Esophagus squamous epithelium (tissue), 5 donors: Measurements from ENCODE around the gene NGDN. TPM values are rescaled to one million over a fixed set of nuclear protein-coding genes. Genes with fewer than 3 reads are reported as not detected.

Experiments used
- DNase-seq: peaks from one replicate; lab custom pipeline; 2025; lab: John Stamatoyannopoulos, UW
- H3K27ac ChIP-seq, 4 donors: fragments of 200-600 bp; sonication (generic); one replicate each; pipeline ENCODE4 v1.5.1; 2016 to 2019; ENCODE audit warnings: mild to moderate bottlenecking in 1 of 4
- H3K27me3 ChIP-seq, 4 donors: fragments of 200-600 bp; sonication (generic); 1 replicate in 3 of 4; 2 replicates in 1 of 4; pipeline versions ENCODE4 v1.5.1 to v1.6.0; 2017 to 2021; ENCODE audit warnings: antibody characterized with exemption in 1 of 4
- H3K36me3 ChIP-seq, 3 donors: fragments of 200-600 bp; sonication (generic); one replicate each; pipeline ENCODE4 v1.5.1; 2016 to 2019
- H3K4me1 ChIP-seq, 3 donors: fragments of 200-600 bp; sonication (generic); one replicate each; pipeline ENCODE4 v1.5.1; 2017 to 2019
- H3K4me3 ChIP-seq, 4 donors: fragments of 200-600 bp; sonication (generic); 1 replicate in 3 of 4; 2 replicates in 1 of 4; pipeline ENCODE4 v1.5.1; 2016 to 2019; ENCODE audit warnings: mild to moderate bottlenecking in 2 of 4, moderate library complexity in 1 of 4
- H3K9me3 ChIP-seq, 3 donors: fragments of 200-600 bp; sonication (generic); one replicate each; pipeline ENCODE4 v1.5.1; 2016 to 2019
- CTCF ChIP-seq, 6 experiments: fragments of 450-650 bp in 4 of 6; fragments of 200-600 bp in 2 of 6; sonication (generic) in 2 of 6; IDR thresholded peaks; one replicate each; pipeline ENCODE4 v1.5.1; 2016 to 2019; ENCODE audit warnings: antibody characterized with exemption in 6 of 6, mild to moderate bottlenecking in 4 of 6, moderate library complexity in 4 of 6
- POLR2A ChIP-seq, 4 donors: fragments of 450-650 bp; IDR thresholded peaks; one replicate each; pipeline ENCODE4 v1.6.1; 2017; ENCODE audit warnings: antibody characterized with exemption in 4 of 4, mild to moderate bottlenecking in 4 of 4, moderate library complexity in 3 of 4
- WGBS, 2 donors: methylation state at CpG; one replicate each; pipeline ENCODE4 v1.1.5; 2018; 5-methylcytosine and 5-hydroxymethylcytosine counted together
- intact Hi-C: fragments of 100-400 bp; cut with DNase I; formaldehyde crosslinking; loops from one replicate; pipeline ENCODE4 v1.15.0; 2022
- total RNA-seq, 4 donors: library from RNA; depleted of rRNA; stranded (reverse); fragments of >200 nt; gene quantifications; one replicate each; pipeline ENCODE4 v1.1.0, GENCODE V29; 2016
- donor health status: DM: yes; HTN: yes; CAD: no.

The NGDN gene
- total RNA-seq, 4 donors from 2014 or later: 9.5 to 43.3 (median 35.3) TPM

GRCh38 chr14:23439107-23439835 is 30.2 kb upstream of the NGDN start:
- no peaks in the 10 kb centered on the region for H3K27me3 ChIP-seq
- 66 to 95% methylated on average over 2 to 5 of the region's 6 CpGs for WGBS, 2 donors
- no peak for DNase-seq
- H3K4me1 ChIP-seq: no peaks in the 10 kb centered on the region
- H3K4me3 ChIP-seq: no peak overlapping the region
- no peak for TF ChIP-seq POLR2A (IDR thresholded peaks at IDR 0.05)
- no peaks in the 10 kb centered on the region for H3K9me3 ChIP-seq
- intact Hi-C loops: no loop called here
- no peak overlapping the region for H3K27ac ChIP-seq
- no peaks in the 10 kb centered on the region for H3K36me3 ChIP-seq

- H3K4me3 ChIP-seq: no peak overlapping the region
- no peak overlapping the region for H3K27ac ChIP-seq
- intact Hi-C loops: no loop called here
- no peaks in the 10 kb centered on the region for H3K36me3 ChIP-seq
- TF ChIP-seq POLR2A (IDR thresholded peaks at IDR 0.05): no peak
- no peak for TF ChIP-seq CTCF (IDR thresholded peaks at IDR 0.05)
- DNase-seq: no peak
- 7 to 18% methylated on average over 1 of the region's 1 CpG for WGBS, 2 donors
- no peaks in the 10 kb centered on the region for H3K9me3 ChIP-seq
- H3K27me3 ChIP-seq: no peaks in the 10 kb centered on the region
- peaks cover 0 to 3% (median 0%) of the 10 kb centered on the region in 3 donors for H3K4me1 ChIP-seq
Measured at GRCh38 chr14:23441076-23441475, 28.4 kb upstream of the NGDN start.

GRCh38 chr14:23442721-23443356 is 26.7 kb upstream of the NGDN start:
- H3K4me3 ChIP-seq: no peak overlapping the region
- 78 to 81% methylated on average over 4 to 8 of the region's 9 CpGs for WGBS, 2 donors
- no peaks in the 10 kb centered on the region for H3K36me3 ChIP-seq
- no peaks in the 10 kb centered on the region for H3K9me3 ChIP-seq
- TF ChIP-seq CTCF (IDR thresholded peaks at IDR 0.05) (no peak), POLR2A (IDR thresholded peaks at IDR 0.05) (no peak)
- intact Hi-C loops: no loop called here
- no peaks in the 10 kb centered on the region for H3K27me3 ChIP-seq
- H3K4me1 ChIP-seq: peaks cover 0 to 20% (median 6%) of the 10 kb centered on the region in 3 donors
- H3K27ac ChIP-seq: no peak overlapping the region
- DNase-seq: no peak

- H3K4me3 ChIP-seq: no peak overlapping the region
- intact Hi-C loops: no loop called here
- no peaks in the 10 kb centered on the region for H3K36me3 ChIP-seq
- H3K27me3 ChIP-seq: no peaks in the 10 kb centered on the region
- no peak overlapping the region for H3K27ac ChIP-seq
- H3K4me1 ChIP-seq: peaks cover 0 to 23% (median 6%) of the 10 kb centered on the region in 3 donors
- no peak for TF ChIP-seq POLR2A (IDR thresholded peaks at IDR 0.05)
- TF ChIP-seq CTCF (IDR thresholded peaks at IDR 0.05): no peak
- H3K9me3 ChIP-seq: no peaks in the 10 kb centered on the region
- WGBS, 2 donors: 68 to 77% methylated on average over 8 to 10 of the region's 11 CpGs
- no peak for DNase-seq
Measured at GRCh38 chr14:23443411-23443812, 26.1 kb upstream of the NGDN start.

GRCh38 chr14:23443881-23444280 is 25.6 kb upstream of the NGDN start:
- no peaks in the 10 kb centered on the region for H3K36me3 ChIP-seq
- WGBS, 2 donors: 65 to 73% methylated on average over 6 of the region's 6 CpGs
- DNase-seq: no peak
- H3K4me3 ChIP-seq: no peak overlapping the region
- TF ChIP-seq CTCF (IDR thresholded peaks at IDR 0.05): no peak
- no peak for TF ChIP-seq POLR2A (IDR thresholded peaks at IDR 0.05)
- H3K4me1 ChIP-seq: peaks cover 0 to 23% (median 6%) of the 10 kb centered on the region in 3 donors
- H3K27ac ChIP-seq: no peak overlapping the region
- intact Hi-C loops: no loop called here
- H3K27me3 ChIP-seq: no peaks in the 10 kb centered on the region
- no peaks in the 10 kb centered on the region for H3K9me3 ChIP-seq
